K562 (cell line): ENCODE measurements around the gene ACTN4. TPM values are rescaled to one million over a fixed set of nuclear protein-coding genes. Genes with fewer than 3 reads are reported as not detected.

Source experiments
- ATAC-seq: fragments of 200-7000 bp; cut with Tn5 transposase; 3 replicates; pipeline ENCODE4 v1.9.1; 2020; ENCODE audit warnings: moderate library complexity
- BruUV-seq: library from RNA; stranded (reverse); fragments of 400-500 nt; replicated peaks from 2 replicates; lab custom pipeline; 2021; lab: Mats Ljungman, UMichigan
- CTCF ChIA-PET: fragments of 300-600 bp; formaldehyde crosslinking; extraction: SDS; loops from one replicate; lab custom pipeline; 2021; ENCODE audit warnings: low intra/inter-chr PET ratio; lab: Yijun Ruan, JAX
- POLR2A ChIA-PET: fragments of 300-600, 350-650 bp; sonication (Branson Sonifier 250); formaldehyde crosslinking; extraction: SDS; loops from one replicate; lab custom pipeline; 2021; ENCODE audit warnings: antibody characterized with exemption, inconsistent platforms; lab: Yijun Ruan, JAX
- DNase-seq, 4 experiments: peaks; one replicate each; pipeline versions ENCODE4 v3.0.0 to v3.0.0-alpha.2; 2011 to 2018; ENCODE audit warnings: low spot score in 3 of 4, mixed read lengths in 3 of 4; ENCODE audit errors: extremely low read depth in 1 of 4
- FAIRE-seq: peaks from 2 replicates; lab custom pipeline; 2011; peaks lifted over from hg19 to GRCh38; lab: Jason Lieb, UNC
- H2AFZ ChIP-seq: 2 replicates; pipeline ENCODE4 v1.6.0; 2011; ENCODE audit warnings: low read depth, low read length, control low read depth, inconsistent platforms
- H3K27ac ChIP-seq: fragments of 200-600 bp; 3 replicates; pipeline ENCODE4 v1.8.0; 2011; ENCODE audit warnings: low read depth, mild to moderate bottlenecking, control low read depth, inconsistent platforms, low read length, moderate library complexity, mixed read lengths; ENCODE audit errors: extremely low read depth
- H3K27me3 ChIP-seq, 2 experiments: fragments of 300-600 bp in 1 of 2; 2 replicates in 1 of 2; 3 replicates in 1 of 2; pipeline versions ENCODE4 v1.6.0 to v1.8.0; 2011; ENCODE audit warnings: inconsistent platforms in 2 of 2, low read length in 2 of 2, mild to moderate bottlenecking in 1 of 2, mixed read lengths in 1 of 2, moderate library complexity in 1 of 2; ENCODE audit not compliant: control insufficient read depth in 2 of 2, insufficient read depth in 2 of 2
- H3K36me3 ChIP-seq: fragments of 300-600 bp; 3 replicates; pipeline ENCODE4 v1.8.0; 2011; ENCODE audit warnings: mild to moderate bottlenecking, low read length, inconsistent platforms; ENCODE audit not compliant: control insufficient read depth, insufficient read depth
- H3K4me1 ChIP-seq, 2 experiments: fragments of 200-600 bp in 1 of 2; replicated peaks in 1 of 2; 2 replicates in 1 of 2; 3 replicates in 1 of 2; pipeline versions ENCODE4 v1.5.1 to v1.8.0; 2011; ENCODE audit warnings: inconsistent platforms in 2 of 2, low read length in 2 of 2, mild to moderate bottlenecking in 1 of 2, mixed read lengths in 1 of 2, moderate library complexity in 1 of 2; ENCODE audit not compliant: control insufficient read depth in 2 of 2, insufficient read depth in 2 of 2
- H3K4me2 ChIP-seq: 2 replicates; pipeline ENCODE4 v1.6.1; 2011; ENCODE audit warnings: low read length, control low read depth, inconsistent platforms, mixed read lengths; ENCODE audit not compliant: insufficient read depth
- H3K4me3 ChIP-seq: fragments of 200-600 bp; sonication (generic), shearing (Covaris generic); 2 replicates; pipeline ENCODE4 v1.5.1; 2016; ENCODE audit warnings: control low read depth, inconsistent platforms
- H3K79me2 ChIP-seq: fragments of 200-600 bp; 3 replicates; pipeline ENCODE4 v1.8.0; 2011; ENCODE audit warnings: low read length, inconsistent platforms; ENCODE audit not compliant: control insufficient read depth, insufficient read depth
- H3K9ac ChIP-seq, 2 experiments: 2 replicates each; pipeline versions ENCODE4 v1.6.0 to v1.6.1; 2011; ENCODE audit warnings: low read depth in 2 of 2, low read length in 2 of 2, control low read depth in 1 of 2, inconsistent platforms in 1 of 2, mild to moderate bottlenecking in 1 of 2, mixed read lengths in 1 of 2; ENCODE audit not compliant: insufficient read depth in 1 of 2
- H3K9me1 ChIP-seq: one replicate; pipeline ENCODE4 v1.6.0; 2011; ENCODE audit warnings: inconsistent platforms, mild to moderate bottlenecking, low read length, moderate library complexity; ENCODE audit not compliant: control insufficient read depth, insufficient read depth
- H3K9me3 ChIP-seq: replicated peaks from 2 replicates; pipeline ENCODE4 v1.5.1; 2011; ENCODE audit warnings: low read depth, low read length, inconsistent platforms; ENCODE audit not compliant: control insufficient read depth, insufficient read depth
- H4K20me1 ChIP-seq: replicated peaks from 2 replicates; pipeline ENCODE4 v1.6.1; 2011; ENCODE audit warnings: low read length, inconsistent platforms, mixed read lengths; ENCODE audit not compliant: control insufficient read depth, insufficient read depth
- CREM ChIP-seq: IDR thresholded peaks from 2 replicates; pipeline ENCODE4 v1.6.1; 2014; ENCODE audit warnings: antibody characterized with exemption, low read depth
- CTCF ChIP-seq, 3 experiments: IDR thresholded peaks in 2 of 3; conservative IDR thresholded peaks in 1 of 3; 2 replicates each; pipeline ENCODE4 v1.5.1; 2011 to 2012; ENCODE audit warnings: low read length in 3 of 3, mild to moderate bottlenecking in 3 of 3, control low read depth in 2 of 3, improper control_type of control experiment in 1 of 3, inconsistent platforms in 1 of 3, low read depth in 1 of 3, mixed read lengths in 1 of 3, moderate library complexity in 1 of 3; ENCODE audit not compliant: insufficient read depth in 2 of 3
- HDGF ChIP-seq: fragments of 450-650 bp; IDR thresholded peaks from 2 replicates; pipeline ENCODE4 v1.6.1; 2016
- MAZ ChIP-seq, 2 experiments: fragments of 450-650 bp in 1 of 2; sonication (generic) in 1 of 2; formaldehyde crosslinking; IDR thresholded peaks in 1 of 2; conservative IDR thresholded peaks in 1 of 2; 2 replicates each; pipeline versions ENCODE4 v1.4.0 to v1.5.0; 2020; ENCODE audit warnings: mild to moderate bottlenecking in 1 of 2, missing genetic modification reagents in 1 of 2
- MECOM ChIP-seq: fragments of 250-450 bp; sonication (Bioruptor Pico); IDR thresholded peaks from 2 replicates; pipeline ENCODE4 v1.8.0; 2022; ENCODE audit warnings: inconsistent platforms
- MEF2D ChIP-seq: conservative IDR thresholded peaks from 2 replicates; pipeline ENCODE4 v1.6.1; 2016; ENCODE audit warnings: low read depth, missing genetic modification characterization, missing compliant biosample characterization
- PHF21A ChIP-seq: fragments of 450-650 bp; IDR thresholded peaks from 2 replicates; pipeline ENCODE4 v1.6.1; 2017; ENCODE audit warnings: low read depth, borderline replicate concordance
- POLR2AphosphoS2 ChIP-seq: IDR thresholded peaks from 2 replicates; pipeline ENCODE4 v1.6.1; 2012; ENCODE audit warnings: low read length, improper control_type of control experiment
- RAD21 ChIP-seq, 2 experiments: fragments of 250-450 bp in 1 of 2; fragments of 450-650 bp in 1 of 2; sonication (Bioruptor Pico) in 1 of 2; formaldehyde crosslinking in 1 of 2; IDR thresholded peaks in 1 of 2; conservative IDR thresholded peaks in 1 of 2; 2 replicates each; pipeline versions ENCODE4 v1.4.0 to v1.8.0; 2020 to 2022; ENCODE audit warnings: mild to moderate bottlenecking in 2 of 2, moderate library complexity in 1 of 2
- RBFOX2 ChIP-seq: fragments of 200-400 bp; formaldehyde crosslinking; IDR thresholded peaks from 2 replicates; pipeline ENCODE4 v1.6.1; 2017; ENCODE audit warnings: low read depth, mild to moderate bottlenecking, low read length, moderate library complexity
- XRCC3 ChIP-seq: fragments of 450-650 bp; IDR thresholded peaks from 2 replicates; pipeline ENCODE4 v1.6.1; 2017; ENCODE audit warnings: mild to moderate bottlenecking, moderate library complexity
- ZBTB33 ChIP-seq: sonication (generic); formaldehyde crosslinking; IDR thresholded peaks from 2 replicates; pipeline ENCODE4 v1.8.1; 2023; ENCODE audit warnings: mild to moderate bottlenecking, missing genetic modification reagents
- ZNF212 ChIP-seq: fragments of 450-650 bp; formaldehyde crosslinking; IDR thresholded peaks from 2 replicates; pipeline ENCODE4 v1.4.0; 2020; ENCODE audit warnings: mild to moderate bottlenecking
- ZNF449 ChIP-seq: fragments of 250-450 bp; sonication (Bioruptor Pico); IDR thresholded peaks from 2 replicates; pipeline ENCODE4 v1.8.0; 2022; ENCODE audit warnings: moderate library complexity, mild to moderate bottlenecking, inconsistent platforms
- WGBS: fragments of 100-300 bp; shearing (Covaris generic); methylation state at CpG from one replicate; pipeline ENCODE4 v1.1.6; 2016; ENCODE audit warnings: low coverage, mixed read lengths; ENCODE audit not compliant: insufficient coverage; ENCODE audit errors: missing lambda C conversion rate; 5-methylcytosine and 5-hydroxymethylcytosine counted together
- in situ Hi-C: fragments of 300-500 bp; cut with MboI; formaldehyde crosslinking; loops from 4 replicates; pipeline ENCODE4 v1.15.0; 2018; ENCODE audit warnings: inconsistent platforms, mixed read lengths
- intact Hi-C: fragments of 100-400 bp; cut with micrococcal nuclease; formaldehyde crosslinking; loops from 2 replicates; pipeline ENCODE4 v1.14.2; 2022
- polyA plus RNA-seq, 8 experiments: library from polyadenylated mRNA; depleted of rRNA in 4 of 8; stranded (reverse) in 5 of 8; unstranded in 3 of 8; fragments of >200 nt; fragmentation: Nextera tagmentation in 2 of 8; fragmentation: Illumina TruSeq in 1 of 8; extraction: Ambion mirVana in 2 of 8; extraction: Trizol in 1 of 8; gene quantifications; 2 replicates each; pipeline versions ENCODE4 v1.2.1 to v1.2.3, GENCODE V29; 2011 to 2014; ENCODE audit warnings: inconsistent platforms in 1 of 8, missing spikeins in 1 of 8
- total RNA-seq, 7 experiments: library from RNA; depleted of rRNA in 6 of 7; stranded (reverse); fragments of >200 nt in 6 of 7; fragmentation: Illumina TruSeq in 2 of 7; extraction: Trizol in 2 of 7; gene quantifications; 2 replicates each; pipeline versions ENCODE4 v1.2.1 to v1.2.3, GENCODE V29; 2011 to 2021; ENCODE audit warnings: low replicate concordance in 1 of 7

The ACTN4 gene
- total and polyA plus RNA-seq, 9 of the 15 experiments (the other 6 are each of a cell fraction or from before 2014, with no cell fraction given) = 3.1 to 385 (median 125) TPM

- intact Hi-C loops = no loop called here
- peak; percentile 95 for ATAC-seq
- FAIRE-seq = no peak
- Histone ChIP-seq H3K4me2 (no peak overlapping the region), H4K20me1 (no peaks in the 10 kb centered on the region), H3K4me3 (no peak overlapping the region), H3K9me1 (no peaks in the 10 kb centered on the region), H3K9me3 (no peaks in the 10 kb centered on the region), H3K27me3 (no peaks in the 10 kb centered on the region), H3K36me3 (no peaks in the 10 kb centered on the region), H3K27ac (no peak overlapping the region), H2AFZ (peak overlapping the region; percentile 67), H3K79me2 (no peaks in the 10 kb centered on the region), H3K9ac (peak overlapping the region in 1 of 2 experiments; percentile 45; a peak in 1 of 4 replicates), H3K4me1 (peaks cover 0 to 12% of the 10 kb centered on the region in 2 experiments; a peak in 2 of 5 replicates)
- ChIA-PET POLR2A (interaction anchor here (0.9 kb wide), 1 partner anchor 16 kb away, joined by 3 read pairs; no protein-coding TSS in a partner anchor), CTCF (no interaction called here)
- BruUV-seq = no TSS peak
- peak; percentile 61 to 73 (median 66) for DNase-seq
- in situ Hi-C loops = no loop called here
- WGBS = 49% methylated on average over 29 of the region's 42 CpGs
- TF ChIP-seq POLR2AphosphoS2 (no peak), CTCF (IDR thresholded peaks at IDR 0.05 in 2 of 3, conservative IDR thresholded peaks at IDR 0.05 in 1 of 3; ENCODE audit: insufficient read depth in 2 of 3, low read depth in 1 of 3, low read length in 3 of 3) (peak; percentile 48 to 70 (median 62); a peak in 5 of 6 replicates), ZNF212 (CRISPR knock-in tag) (no peak), XRCC3 (no peak), RAD21 (CRISPR knock-in tag; conservative IDR thresholded peaks at IDR 0.05 in 1 of 2, IDR thresholded peaks at IDR 0.05 in 1 of 2) (peak in 1 of 2 experiments; percentile 54; a peak in 2 of 4 replicates), ZBTB33 (CRISPR knock-in tag) (peak; percentile 86), PHF21A (no peak), CREM (peak; percentile 40; the same call in 1 of the 2 replicates), MEF2D (no peak), ZNF449 (CRISPR knock-in tag) (no peak), MECOM (CRISPR knock-in tag) (no peak), RBFOX2 (0 out of 2 replicates have a peak, but pooled peaks have one; percentile 21), MAZ (CRISPR knock-in tag; conservative IDR thresholded peaks at IDR 0.05 in 1 of 2, IDR thresholded peaks at IDR 0.05 in 1 of 2) (0 out of 4 replicates have a peak, but pooled peaks of 1 of the 2 experiments have one; percentile 20), HDGF (no peak)
Measured at GRCh38 chr19:38769635-38770211, 122.3 kb downstream of the ACTN4 start.
